ENCODE measurements around the gene FBXO42. TPM values are rescaled to one million over a fixed set of nuclear protein-coding genes. Genes with fewer than 3 reads are reported as not detected.

The FBXO42 gene
- total RNA-seq (10 to 100 TPM; 14.3 to 14.9 TPM), total RNA-seq (23.9 to 87.4 (median 55.5) reads per million in 172 experiments)
- polyA plus RNA-seq (2013, experiment 1 of 2): 10.1 TPM
- 15.1 TPM for polyA plus RNA-seq (2013, experiment 2 of 2)

GRCh38 chr1:16351994-16352841 is at the start of gene FBXO42:
FBXO42 (minus strand) TSS chr1:16352480; CDS start chr1:16315418, 37,062 bp downstream.
- Histone ChIP-seq H3K36me3 (ENCODE audit: insufficient read depth, low read length) (no peaks in the 10 kb centered on the region), H3K4me3 (ENCODE audit: low read length) (peak within 1 kb of the TSS; percentile 97), H3K27me3 (ENCODE audit: control insufficient read depth in 1 of 2, insufficient read depth in 2 of 2, low read length in 2 of 2) (no peaks in the 10 kb centered on the region), H3K27ac (ENCODE audit: low read depth in 1 of 2, low read length in 2 of 2) (peak within 1 kb of the TSS; percentile 83 to 89), H3K4me1 (ENCODE audit: insufficient read depth, low read length) (peaks cover 30% of the 10 kb centered on the region), H3K9me3 (ENCODE audit: control insufficient read depth in 1 of 2, insufficient read depth in 1 of 2, low read length in 2 of 2) (no peaks in the 10 kb centered on the region)
- peak within 1 kb of the TSS; percentile 93 for H3K27ac Mint-ChIP-seq
- no peaks in the 10 kb centered on the region for H3K9me3 Mint-ChIP-seq
- ChIA-PET CTCF (interaction anchor here (0.6 to 3.8 kb wide), 9 partner anchors 12 to 526 kb away, joined by 3 to 51 read pairs (median 4); partner anchors contain the start of gene NECAP2), POLR2A (interaction anchor here (0.6 to 3.0 kb wide), 13 partner anchors 11 to 553 kb away, joined by 3 to 37 read pairs (median 4); partner anchors contain the start of genes NECAP2, SPEN and SZRD1)
- no peaks in the 10 kb centered on the region for H3K27me3 Mint-ChIP-seq
- intact Hi-C loops (cut with DNase I, micrococcal nuclease): loop anchor here (1.0 to 5.0 kb wide), 7 partner anchors 11 to 825 kb away; partner anchors contain the start of genes DNAJC16 (in 1 of the 2), NECAP2 (in 1 of the 2), SPEN (in 1 of the 2) and SZRD1 (in 1 of the 2)
- peaks cover 9% of the 10 kb centered on the region for H3K36me3 Mint-ChIP-seq (ENCODE audit: low read depth)
- TF ChIP-seq, protein P1, sequence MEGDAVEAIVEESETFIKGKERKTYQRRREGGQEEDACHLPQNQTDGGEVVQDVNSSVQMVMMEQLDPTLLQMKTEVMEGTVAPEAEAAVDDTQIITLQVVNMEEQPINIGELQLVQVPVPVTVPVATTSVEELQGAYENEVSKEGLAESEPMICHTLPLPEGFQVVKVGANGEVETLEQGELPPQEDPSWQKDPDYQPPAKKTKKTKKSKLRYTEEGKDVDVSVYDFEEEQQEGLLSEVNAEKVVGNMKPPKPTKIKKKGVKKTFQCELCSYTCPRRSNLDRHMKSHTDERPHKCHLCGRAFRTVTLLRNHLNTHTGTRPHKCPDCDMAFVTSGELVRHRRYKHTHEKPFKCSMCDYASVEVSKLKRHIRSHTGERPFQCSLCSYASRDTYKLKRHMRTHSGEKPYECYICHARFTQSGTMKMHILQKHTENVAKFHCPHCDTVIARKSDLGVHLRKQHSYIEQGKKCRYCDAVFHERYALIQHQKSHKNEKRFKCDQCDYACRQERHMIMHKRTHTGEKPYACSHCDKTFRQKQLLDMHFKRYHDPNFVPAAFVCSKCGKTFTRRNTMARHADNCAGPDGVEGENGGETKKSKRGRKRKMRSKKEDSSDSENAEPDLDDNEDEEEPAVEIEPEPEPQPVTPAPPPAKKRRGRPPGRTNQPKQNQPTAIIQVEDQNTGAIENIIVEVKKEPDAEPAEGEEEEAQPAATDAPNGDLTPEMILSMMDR (IDR thresholded peaks at IDR 0.05): peak; percentile 52
- ATAC-seq (ENCODE audit: poor library complexity) (peak; percentile 90), DNase-seq (peak; percentile 82 to 98 (median 91))
- H3K4me3 Mint-ChIP-seq: peak within 1 kb of the TSS; percentile 97
- H3K4me1 Mint-ChIP-seq (ENCODE audit: low read depth): peaks cover 34% of the 10 kb centered on the region

DNA sequence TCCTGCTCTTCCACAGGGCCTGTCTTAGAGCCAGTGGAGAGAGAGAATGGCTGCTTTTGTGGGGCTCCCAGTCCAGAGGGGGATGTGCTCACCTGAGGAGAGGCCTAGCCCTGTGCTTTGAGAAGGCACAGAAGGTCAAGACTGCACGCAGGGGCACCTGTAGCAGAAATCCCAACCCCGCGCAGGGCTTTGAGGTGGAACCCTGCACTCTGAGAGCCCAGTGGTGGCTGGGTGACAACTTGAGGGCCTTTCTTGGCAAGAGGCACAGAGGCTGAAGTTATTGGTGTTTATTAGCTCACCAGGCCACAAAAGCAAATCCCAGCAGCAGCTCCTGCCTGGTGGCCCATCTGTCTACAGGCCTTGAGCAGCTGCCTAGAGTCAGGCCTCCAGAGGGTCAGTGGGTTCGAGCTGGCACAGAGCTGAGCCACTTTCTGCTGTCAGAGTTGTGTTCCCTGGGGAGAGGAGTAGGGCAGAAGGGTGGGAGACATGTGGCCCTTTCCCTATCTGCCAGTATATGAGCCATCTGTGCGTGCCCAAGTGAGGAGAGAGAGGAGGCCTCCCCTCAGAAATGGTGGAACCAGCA is 46.2 kb upstream of the FBXO42 start:
- intact Hi-C loops (cut with DNase I, micrococcal nuclease): no loop called here

DNA sequence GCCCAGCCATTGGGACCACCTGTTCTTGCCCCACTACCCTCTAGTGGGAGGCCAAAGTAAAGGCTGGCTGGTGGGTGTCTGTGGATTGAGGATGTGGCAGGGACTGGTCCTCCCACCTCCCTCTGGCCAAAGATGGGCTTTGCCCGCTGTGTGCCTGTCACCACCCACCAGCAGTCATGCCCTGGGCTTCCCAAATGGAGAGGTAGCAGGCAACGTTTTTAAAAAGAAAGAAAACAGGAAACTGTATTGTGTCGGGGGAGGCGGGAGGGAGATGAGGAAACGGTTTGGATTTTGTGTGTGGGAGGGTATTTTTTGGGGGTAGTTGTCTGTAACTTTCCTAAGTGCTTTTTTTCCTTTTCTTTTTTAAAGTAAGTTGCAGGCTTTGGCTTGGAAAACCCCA is 44.8 kb upstream of the FBXO42 start:
- peaks cover 61% of the 10 kb centered on the region for H3K36me3 ChIP-seq (ENCODE audit: insufficient read depth, low read length)
- no peaks in the 10 kb centered on the region for H3K27me3 ChIP-seq (ENCODE audit: control insufficient read depth in 1 of 2, insufficient read depth in 2 of 2, low read length in 2 of 2)
- TF ChIP-seq, protein P1 (IDR thresholded peaks at IDR 0.05): no peak
- POLR2A ChIA-PET: no interaction called here
- no peak overlapping the region for H3K4me3 ChIP-seq (ENCODE audit: low read length)
- intact Hi-C loops (cut with DNase I, micrococcal nuclease): no loop called here
- Mint-ChIP-seq H3K4me3 (no peak overlapping the region), H3K4me1 (ENCODE audit: low read depth) (peaks cover 9% of the 10 kb centered on the region), H3K27ac (peak overlapping the region; percentile 55), H3K27me3 (no peaks in the 10 kb centered on the region), H3K9me3 (no peaks in the 10 kb centered on the region), H3K36me3 (ENCODE audit: low read depth) (peaks cover 74% of the 10 kb centered on the region)
- H3K4me1 ChIP-seq (ENCODE audit: insufficient read depth, low read length): peaks cover 6% of the 10 kb centered on the region
- CTCF ChIA-PET: no interaction called here
- ATAC-seq (ENCODE audit: poor library complexity) (no peak), DNase-seq (no peak)
- H3K9me3 ChIP-seq (ENCODE audit: control insufficient read depth in 1 of 2, insufficient read depth in 1 of 2, low read length in 2 of 2): no peaks in the 10 kb centered on the region
- no peak overlapping the region for H3K27ac ChIP-seq (ENCODE audit: low read depth in 1 of 2, low read length in 2 of 2)

More for the DNA sequence above, 46.2 kb upstream of the FBXO42 start:
- H3K36me3 Mint-ChIP-seq (ENCODE audit: low read depth): peaks cover 61% of the 10 kb centered on the region
- no peaks in the 10 kb centered on the region for H3K9me3 Mint-ChIP-seq
- no peaks in the 10 kb centered on the region for H3K27me3 Mint-ChIP-seq
- ATAC-seq (ENCODE audit: poor library complexity): no peak
- DNase-seq: no peak
- TF ChIP-seq, protein P1 (IDR thresholded peaks at IDR 0.05): no peak
- ChIA-PET POLR2A (no interaction called here), CTCF (no interaction called here)
- Histone ChIP-seq H3K4me1 (ENCODE audit: insufficient read depth, low read length) (peaks cover 1% of the 10 kb centered on the region), H3K27me3 (ENCODE audit: control insufficient read depth in 1 of 2, insufficient read depth in 2 of 2, low read length in 2 of 2) (no peaks in the 10 kb centered on the region), H3K27ac (ENCODE audit: low read depth in 1 of 2, low read length in 2 of 2) (no peak overlapping the region), H3K9me3 (ENCODE audit: control insufficient read depth in 1 of 2, insufficient read depth in 1 of 2, low read length in 2 of 2) (no peaks in the 10 kb centered on the region), H3K36me3 (ENCODE audit: insufficient read depth, low read length) (peaks cover 50% of the 10 kb centered on the region), H3K4me3 (ENCODE audit: low read length) (no peak overlapping the region)
- H3K27ac Mint-ChIP-seq: no peak overlapping the region
- H3K4me1 Mint-ChIP-seq (ENCODE audit: low read depth): no peaks in the 10 kb centered on the region
- no peak overlapping the region for H3K4me3 Mint-ChIP-seq

All from CD4-positive, alpha-beta T cell (primary cell).